ENCODE measurements around the gene TFPI.
"Not testable (repeated sequence)": the region's sequence is repeated elsewhere in the genome, so short reads cannot be mapped to it uniquely, and the experiment has no call there.

TFPI gene

DNA sequence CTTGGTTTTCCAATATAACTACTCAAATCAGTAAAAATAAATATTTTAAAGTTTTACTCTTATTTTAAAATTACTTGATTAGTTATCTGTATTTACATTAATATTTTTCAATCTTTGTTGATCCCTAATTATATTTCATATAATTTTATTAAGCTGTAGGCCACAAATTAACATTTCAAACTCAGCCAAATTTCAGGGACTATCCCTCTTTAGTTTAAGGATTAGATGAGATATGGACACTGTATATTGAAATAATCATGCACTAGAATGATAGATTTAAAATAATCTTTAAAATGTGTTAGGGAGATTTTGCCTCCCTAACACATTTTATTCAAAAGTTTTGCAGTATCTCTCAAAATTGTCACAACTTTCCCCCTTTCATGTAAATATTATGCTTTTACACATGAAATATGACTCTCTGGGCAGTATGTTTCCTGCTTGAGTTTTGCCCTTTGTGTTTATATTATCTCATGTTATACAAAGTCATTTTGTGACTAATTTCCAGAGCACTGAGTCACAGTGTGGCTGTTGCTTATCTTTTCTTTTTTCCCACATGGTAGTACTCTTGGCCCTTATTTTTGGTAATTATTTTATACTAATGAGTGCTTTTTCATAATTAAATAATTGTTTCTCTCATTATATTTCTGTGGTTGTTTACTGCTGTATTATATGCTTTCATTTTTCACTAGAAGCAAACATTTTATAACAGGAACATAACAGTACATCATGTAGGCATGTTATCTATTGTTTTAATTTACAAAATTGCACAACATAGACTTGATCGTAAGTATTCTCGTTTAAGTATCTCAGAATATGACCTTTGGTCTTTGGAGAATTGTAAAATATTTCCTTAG is 1.2 kb downstream of the TFPI start:
- no peak for DNase-seq (ENCODE audit: low read depth in 2 of 2)

DNA sequence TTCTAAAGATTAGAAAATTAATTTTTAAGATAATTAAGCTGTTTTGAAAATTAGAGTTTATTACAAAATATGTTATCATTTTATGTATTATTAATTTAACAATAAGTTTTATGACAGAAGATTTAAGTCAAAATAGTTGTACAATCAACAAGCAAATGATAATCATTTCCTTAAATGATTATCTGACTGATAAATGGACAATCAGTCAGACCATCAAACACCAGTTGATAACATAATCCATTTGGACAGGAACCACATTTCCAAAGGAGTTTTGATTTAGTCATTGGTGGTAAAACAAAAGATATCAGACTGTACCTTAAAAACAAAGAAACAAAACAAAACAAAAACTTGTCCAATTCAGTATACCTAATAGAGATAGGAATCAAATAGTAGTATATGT is 1.9 kb downstream of the TFPI start:
- no peak for DNase-seq (ENCODE audit: low read depth in 2 of 2)

DNA sequence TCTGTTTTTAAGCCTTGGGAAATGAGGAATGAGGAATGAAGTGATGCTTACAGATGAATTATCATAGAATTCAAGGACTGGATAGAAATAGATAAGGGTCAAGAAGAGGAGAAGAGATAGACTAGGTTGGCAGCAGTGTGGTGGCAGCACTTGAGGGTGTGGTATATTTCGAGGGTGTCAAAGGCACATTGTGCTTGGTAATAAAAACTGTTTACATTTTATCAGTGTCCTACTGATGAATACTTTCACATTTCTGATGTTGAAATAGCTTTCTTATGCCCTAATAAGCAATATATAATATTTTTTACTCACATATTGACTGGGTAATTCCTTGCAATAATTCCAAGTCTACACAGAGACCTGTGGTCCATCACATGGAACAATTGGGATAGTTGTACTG is 3.4 kb downstream of the TFPI start:
- no peak for DNase-seq (ENCODE audit: low read depth in 2 of 2)

DNA sequence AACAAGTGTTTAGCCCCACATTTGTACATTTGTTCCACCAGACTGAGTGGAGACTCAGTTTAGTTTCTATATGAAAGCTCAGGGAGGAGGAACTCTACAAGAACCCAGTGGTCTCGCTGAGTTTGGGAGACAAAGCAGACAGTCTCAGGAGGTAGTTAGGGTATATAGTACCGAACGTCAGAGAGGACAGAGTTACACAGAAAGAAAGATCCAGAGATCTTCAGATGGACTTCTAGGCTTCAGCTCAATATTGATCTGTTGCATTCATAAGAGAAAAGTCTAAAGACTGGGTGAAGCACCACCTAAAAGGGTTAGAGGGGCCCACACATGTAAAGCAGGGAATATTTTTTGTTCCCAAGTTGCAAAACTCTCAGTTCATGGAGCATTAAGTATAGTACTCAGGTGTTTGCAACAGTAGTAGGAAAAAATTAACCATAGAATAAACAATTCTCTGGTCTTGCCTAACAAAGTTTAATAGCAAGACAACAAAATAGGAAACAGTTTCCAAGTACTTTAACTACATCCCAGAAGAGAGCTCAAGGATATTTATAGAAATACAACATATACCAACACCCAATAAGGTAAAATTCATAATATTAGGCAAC is 4.2 kb downstream of the TFPI start:
- no peak for DNase-seq (ENCODE audit: low read depth in 2 of 2)

DNA sequence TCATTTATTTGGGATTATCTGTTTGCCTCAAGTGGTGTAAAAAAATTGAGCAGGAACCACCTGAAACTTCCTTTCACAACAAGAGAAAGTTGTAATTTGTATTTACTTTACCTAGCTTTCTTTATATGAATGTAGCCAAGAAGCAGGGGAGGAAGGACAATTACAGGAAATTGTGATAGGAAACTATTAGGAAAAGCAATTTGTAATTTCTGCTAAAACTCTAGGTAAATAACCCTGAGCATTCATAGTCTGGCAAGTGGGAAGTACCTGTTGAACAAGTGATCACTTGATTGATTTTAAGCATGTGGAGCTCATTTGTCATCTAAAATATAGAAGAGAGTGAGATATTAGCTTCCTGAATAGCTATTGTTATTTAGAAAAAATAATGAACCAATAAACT is 5.0 kb downstream of the TFPI start:
- no peak for DNase-seq (ENCODE audit: low read depth in 2 of 2)

DNA sequence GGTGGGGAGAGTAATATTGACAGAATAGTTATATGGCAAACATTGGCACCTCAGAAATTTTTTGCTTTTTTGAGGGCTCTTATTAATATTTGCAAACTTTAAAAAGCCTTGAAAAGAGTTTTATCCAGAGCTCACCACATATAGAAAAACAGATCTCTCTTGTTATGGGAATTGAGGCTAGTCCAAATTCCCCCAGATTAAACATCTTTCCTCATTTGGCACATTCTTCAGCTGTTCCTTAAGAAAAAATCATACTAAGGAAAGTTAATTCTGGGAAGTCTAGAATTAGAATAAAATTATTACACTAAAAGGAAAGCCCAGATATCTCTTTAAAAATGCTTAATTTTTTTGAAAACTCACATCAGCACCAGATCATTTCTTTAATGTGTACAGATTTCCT is 5.6 kb downstream of the TFPI start:
- DNase-seq (ENCODE audit: low read depth in 2 of 2), result no peak

DNA sequence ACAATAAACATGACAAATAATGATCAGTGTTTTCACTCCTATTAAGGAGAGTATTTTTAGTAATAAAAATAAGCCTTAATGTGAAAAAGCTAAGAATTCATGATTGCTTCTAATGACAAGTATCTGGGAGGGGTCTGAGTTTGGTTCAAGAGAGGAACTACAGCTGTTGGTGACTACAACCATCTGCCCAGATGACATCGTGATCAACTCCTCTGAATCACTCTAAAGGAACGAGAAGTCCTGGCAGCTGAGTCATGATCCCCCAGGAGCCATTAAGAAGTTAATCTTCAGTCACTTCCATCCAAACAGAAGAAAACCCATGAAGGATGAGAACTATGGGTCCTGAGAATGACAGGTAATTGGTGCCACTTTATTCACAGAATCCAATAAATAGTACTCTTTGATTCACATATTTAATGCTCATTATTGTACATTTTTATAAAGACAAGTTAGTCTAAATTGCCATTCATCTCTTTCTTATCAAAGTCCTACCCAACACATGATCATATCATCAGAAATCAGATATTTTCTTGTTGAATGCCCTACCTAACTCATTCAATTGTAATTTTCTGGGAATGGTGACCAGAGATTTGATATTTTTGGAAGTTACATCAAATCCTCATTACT is 6.8 kb downstream of the TFPI start:
- no peak for DNase-seq (ENCODE audit: low read depth in 2 of 2)

DNA sequence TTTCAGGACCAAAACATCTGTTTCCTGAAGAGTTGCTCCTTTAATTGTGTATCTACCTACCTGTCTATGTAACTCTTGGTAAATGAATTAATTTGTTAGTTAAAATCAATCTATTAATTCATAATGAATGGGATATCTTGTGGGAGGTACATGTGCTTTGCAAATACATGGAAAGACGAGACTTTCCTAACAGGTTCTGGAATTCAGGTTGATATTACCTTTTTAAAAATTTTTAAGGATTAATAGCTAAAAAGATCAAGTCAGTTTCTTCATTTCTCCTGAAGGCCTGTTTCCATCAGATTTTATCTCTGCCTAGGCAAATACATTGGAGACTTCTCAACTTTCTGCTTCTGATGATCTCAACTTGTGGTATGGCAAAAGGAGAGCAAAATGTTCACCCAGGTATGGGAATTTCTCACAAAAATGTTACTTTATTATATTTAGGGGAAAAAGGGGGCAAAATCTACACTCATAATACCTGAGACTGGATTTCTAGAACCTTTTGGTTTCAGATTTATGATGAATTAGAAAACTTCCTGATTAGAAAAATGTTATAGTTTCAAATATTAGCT is 7.4 kb downstream of the TFPI start:
- no peak for DNase-seq (ENCODE audit: low read depth in 2 of 2)

DNA sequence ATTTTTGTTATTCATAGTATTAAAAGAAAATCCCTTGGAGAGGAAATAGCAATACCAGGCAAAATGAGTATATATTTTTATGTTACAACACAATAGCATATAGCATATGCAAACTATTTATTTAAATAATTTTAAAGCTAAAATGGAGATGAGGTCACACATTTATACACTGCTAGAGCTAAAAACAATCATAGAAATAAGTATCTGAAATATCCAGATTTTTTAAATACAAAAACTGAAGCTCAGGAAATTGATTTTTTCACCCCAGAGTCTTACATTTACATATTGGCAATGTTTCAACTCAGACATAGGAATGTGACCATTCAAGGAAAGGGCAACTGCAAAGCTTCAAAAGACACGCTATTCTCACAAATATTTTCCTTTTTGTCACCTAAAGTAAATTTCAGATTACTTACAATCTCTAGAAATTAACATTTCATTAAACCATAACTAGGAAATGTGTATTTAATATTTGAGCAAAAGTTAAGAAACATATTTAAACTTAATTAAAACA is 8.9 kb downstream of the TFPI start:
- DNase-seq (ENCODE audit: low read depth in 2 of 2), result no peak

DNA sequence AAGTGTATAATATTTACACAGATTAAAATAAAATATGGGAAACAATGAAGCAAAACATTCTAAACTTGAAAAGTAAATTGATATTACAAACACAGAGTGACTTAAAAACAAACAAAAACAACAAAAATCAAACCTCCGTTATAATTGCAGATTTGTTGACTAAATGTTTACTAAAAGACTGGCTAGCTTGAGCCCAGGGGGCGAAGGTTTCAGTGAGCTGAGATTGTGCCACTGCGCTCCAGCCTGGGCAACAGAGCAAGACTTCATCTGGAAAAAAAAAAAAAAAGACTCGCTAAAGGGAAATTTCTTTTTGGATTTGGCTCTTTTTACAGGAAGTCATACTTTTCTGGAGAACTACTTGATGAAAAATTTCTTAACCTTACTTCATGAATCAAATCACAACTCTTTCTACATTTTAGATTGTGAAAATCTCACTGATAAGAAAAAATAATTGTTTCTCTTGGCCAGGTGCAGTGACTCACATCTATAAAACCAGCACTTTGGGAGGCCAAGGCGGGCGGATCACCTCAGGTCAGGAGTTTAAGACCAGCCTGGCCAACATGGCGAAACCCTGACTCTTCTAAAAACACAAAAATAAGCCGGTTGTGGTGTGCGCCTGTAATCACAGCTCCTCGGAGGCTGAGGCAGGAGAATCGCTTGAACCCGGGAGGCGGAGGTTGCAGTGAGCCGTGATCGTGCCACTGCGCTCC is 9.7 kb downstream of the TFPI start:
- no peak for DNase-seq (ENCODE audit: low read depth in 2 of 2)

DNA sequence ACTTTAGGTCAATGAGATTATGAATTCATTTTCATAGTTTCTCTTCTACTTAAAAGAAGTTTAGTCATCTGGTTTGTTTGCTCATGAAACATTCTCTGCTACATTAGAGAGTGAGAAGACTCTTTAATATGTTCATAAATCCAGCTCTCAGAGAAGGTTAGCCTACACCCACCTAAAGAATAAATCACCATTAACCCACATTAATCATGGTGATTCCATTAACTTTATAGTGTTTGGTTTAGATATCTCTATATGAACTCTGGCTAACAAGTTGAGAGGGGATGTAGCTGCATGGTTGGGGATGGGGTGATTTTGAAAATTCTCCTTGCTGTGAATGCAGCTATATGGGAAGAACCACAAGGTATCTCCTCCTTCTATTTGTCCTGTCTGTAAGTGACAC is 10.7 kb downstream of the TFPI start:
- DNase-seq (ENCODE audit: low read depth in 2 of 2), result no peak

DNA sequence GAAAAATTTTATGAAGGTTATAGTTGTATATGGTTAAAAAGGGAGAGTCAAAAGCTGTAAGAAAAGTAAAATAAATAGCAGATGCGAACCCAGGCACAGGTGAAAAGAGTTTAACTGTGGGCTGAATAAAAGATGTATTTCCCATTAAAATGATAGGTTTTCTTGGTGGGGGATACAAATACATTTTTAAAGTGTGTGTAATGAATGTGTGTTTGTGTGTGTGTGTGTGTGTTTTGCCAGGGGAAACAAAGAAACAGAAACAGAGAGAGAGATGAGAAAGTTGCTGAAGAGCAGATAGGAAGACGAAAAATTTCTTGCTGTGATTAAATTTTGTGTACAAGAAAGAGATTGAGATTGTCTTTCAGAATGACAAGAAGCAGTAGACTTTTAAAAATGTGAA is 12.1 kb downstream of the TFPI start:
- no peak for DNase-seq (ENCODE audit: low read depth in 2 of 2)

DNA sequence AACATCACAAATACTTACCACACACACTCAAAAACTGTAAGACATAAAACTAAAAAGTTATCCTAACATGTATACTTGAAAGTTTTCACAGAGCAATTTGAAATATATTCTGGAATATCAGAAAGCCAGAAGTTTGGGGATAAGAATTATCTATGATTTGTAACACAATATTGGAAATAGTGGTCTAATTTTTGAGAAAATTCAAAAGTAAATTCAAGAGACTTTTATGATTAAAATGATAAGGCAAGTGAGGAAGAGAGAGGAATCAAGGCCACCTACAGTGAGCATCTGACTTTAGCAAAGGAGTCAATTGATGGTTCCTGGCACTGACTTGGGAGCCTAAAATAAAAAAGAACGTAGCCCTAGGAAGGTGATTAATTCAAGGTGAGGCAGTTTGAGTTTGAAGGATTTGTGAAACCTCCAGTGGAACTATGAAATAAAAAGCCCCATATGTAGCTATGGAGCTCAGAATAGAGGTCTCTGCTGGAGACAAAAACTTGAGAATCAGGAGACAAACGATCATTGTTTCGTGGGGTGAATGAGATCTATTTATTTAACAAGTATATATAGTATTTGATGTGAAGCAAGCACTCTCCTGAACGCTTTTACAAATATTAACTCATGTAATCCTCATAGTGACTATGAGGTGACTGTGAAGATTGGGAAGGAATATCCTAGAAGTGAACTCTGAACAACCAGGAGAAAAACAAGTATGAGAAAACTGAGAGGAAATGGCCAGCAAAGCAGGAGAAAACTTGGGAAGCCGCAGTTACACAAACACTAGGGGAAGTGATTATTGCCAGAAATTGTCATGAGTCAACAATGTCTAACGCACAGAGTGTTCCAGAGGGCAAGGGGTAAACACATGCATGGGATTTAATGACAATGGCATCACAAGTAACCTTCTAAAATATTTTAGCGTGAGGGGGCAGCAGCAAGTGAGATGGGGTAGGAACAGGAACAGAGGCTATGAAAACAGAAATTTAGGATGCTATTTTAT is 12.8 kb downstream of the TFPI start:
- DNase-seq (ENCODE audit: low read depth in 2 of 2), result no peak

DNA sequence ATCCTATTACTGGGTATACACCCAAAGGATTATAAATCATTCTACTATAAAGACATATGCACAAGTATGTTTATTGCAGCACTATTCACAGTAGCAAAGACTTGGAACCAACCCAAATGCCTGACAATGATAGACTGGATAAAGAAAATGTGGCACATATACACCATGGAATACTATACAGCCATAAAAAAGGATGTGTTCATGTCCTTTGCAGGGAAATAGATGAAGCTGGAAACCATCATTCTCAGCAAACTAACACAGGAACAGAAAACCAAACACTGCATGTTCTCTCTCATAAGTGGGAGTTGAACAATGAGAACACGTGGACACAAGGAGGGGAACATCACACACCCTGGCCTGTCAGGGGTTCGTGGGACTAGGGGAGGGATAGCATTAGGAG is 16.0 kb downstream of the TFPI start:
- DNase-seq (ENCODE audit: low read depth in 2 of 2), result not testable (repeated sequence)

DNA sequence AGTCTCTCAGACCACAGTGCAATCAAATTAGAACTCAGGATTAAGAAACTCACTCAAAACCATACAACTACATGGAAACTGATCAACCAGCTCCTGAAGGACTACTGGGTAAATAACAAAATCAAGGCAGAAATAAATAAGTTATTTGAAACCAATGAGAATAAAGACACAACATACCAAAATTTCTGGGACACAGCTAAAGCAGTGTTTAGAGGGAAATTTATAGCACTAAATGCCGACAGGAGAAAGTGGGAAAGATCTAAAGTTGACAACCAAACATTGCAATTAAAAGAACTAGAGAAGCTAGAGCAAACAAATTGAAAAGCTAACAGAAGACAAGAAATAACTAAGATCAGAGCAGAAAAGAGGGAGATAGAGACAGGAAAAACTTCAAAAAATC is 18.9 kb downstream of the TFPI start:
- not testable (repeated sequence) for DNase-seq (ENCODE audit: low read depth in 2 of 2)

DNA sequence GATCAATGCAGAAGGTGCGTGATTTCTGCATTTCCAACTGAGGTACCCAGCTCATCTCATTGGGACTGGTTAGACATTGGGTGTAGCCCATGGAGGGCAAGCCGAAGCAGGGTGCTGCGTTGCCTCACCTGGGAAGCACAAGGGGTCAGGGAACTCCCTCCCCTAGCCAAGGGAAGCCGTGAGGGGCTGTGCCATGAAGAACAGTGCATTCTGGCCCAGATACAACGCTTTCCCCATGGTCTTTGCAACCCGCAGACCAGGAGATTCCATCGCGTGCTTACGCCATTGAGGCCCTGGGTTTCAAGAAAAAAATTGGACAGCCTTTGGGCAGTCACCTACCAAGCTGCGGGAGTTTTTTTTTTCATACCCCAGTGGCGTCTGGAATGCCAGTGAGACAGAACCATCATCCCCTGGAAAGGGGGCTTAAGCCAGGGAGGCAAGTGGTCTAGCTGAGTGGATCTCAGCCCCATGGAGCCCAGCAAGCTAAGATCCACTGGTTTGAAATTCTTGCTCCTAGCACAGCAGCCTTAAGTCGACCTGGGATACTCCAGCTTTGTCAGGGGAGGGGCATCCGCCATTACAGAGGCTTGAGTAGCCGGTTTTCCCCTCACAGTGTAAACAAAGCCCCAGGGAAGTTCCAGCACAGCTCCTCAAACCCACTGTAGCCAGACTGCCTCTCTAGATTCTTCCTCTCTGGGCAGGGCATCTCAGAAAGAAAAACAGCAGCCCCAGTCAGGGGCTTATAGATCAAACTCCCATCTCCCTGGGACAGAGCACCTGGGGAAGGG is 21.7 kb downstream of the TFPI start:
- DNase-seq (ENCODE audit: low read depth in 2 of 2), result no peak

DNA sequence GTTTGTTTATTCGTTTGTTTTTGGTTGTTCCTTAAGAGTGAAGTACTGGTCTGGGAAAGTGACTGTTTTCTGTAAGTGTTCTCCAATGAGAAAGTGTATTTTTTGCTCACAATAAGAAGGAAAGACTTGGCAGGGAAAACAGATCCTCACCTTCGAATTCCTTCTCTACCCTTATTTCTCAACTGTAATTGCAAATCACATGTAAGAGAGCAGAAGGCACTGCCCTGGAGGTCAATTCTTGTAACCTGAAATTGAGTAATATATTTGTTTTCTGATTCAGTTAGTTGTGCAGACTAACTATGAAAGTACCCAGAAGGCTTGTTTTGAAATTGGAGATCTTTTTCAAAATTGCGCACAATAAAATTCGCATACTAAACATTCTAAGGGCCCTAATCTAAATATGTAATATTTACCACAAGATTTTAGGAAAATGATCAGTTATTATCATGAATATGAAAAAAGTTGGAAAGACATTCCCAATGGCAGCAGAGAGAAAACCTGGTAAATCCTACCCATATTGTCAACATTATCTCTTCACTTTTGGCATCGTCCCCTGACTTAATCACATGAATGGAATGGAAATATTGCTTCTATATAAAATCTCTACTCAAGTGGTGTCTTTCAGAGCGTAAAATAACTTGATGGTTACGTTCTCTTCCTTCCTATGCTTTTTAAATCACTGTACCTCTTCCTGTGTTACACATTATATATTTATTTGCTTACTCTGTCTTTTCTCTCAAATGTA is 24.1 kb downstream of the TFPI start:
- DNase-seq (ENCODE audit: low read depth in 2 of 2), result no peak

DNA sequence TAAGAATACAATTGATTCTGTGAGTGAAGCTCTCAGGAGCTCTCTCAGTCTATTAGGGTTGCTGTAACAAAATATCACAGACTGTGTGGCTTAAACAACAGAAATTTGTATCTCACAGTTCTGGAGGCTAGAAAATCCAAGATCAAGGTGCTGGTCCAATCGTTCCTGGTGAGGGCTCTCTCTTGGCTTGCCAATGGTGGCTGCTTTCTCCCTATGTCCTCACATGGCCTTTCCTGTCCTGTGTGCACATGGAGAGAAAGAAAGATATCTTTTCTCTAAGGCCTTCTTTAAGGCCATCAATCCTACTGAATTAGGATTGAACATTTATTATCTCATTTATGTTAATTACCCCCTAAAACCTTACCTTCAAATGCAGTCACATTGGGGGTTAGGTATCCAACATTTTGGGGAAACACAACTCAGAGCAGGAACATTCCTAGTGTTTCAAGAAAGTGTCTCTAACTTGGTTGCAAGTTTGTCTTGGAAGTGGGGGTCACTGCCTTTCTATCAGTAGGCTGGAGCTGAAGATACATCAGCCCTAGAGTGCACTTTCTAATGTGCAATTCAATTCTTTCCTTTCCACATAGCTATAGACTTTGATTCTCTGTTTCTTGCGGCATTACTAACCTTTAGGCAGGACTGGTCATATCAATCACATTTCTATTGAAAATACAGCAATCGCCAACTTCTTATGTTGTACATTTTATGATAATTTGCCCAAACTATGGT is 24.8 kb downstream of the TFPI start:
- DNase-seq (ENCODE audit: low read depth in 2 of 2), result no peak
